ENCODE measurements around the gene MTMR3.

- TF ChIP-seq, protein P1, sequence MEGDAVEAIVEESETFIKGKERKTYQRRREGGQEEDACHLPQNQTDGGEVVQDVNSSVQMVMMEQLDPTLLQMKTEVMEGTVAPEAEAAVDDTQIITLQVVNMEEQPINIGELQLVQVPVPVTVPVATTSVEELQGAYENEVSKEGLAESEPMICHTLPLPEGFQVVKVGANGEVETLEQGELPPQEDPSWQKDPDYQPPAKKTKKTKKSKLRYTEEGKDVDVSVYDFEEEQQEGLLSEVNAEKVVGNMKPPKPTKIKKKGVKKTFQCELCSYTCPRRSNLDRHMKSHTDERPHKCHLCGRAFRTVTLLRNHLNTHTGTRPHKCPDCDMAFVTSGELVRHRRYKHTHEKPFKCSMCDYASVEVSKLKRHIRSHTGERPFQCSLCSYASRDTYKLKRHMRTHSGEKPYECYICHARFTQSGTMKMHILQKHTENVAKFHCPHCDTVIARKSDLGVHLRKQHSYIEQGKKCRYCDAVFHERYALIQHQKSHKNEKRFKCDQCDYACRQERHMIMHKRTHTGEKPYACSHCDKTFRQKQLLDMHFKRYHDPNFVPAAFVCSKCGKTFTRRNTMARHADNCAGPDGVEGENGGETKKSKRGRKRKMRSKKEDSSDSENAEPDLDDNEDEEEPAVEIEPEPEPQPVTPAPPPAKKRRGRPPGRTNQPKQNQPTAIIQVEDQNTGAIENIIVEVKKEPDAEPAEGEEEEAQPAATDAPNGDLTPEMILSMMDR (IDR thresholded peaks at IDR 0.05; ENCODE audit: borderline replicate concordance, extremely low read depth, low read length, poor library complexity, severe bottlenecking) = no peak
- TF ChIP-seq EZH2 (IDR thresholded peaks at IDR 0.05; ENCODE audit: borderline replicate concordance, low read depth, low read length, severe bottlenecking) = no peak
Measured at GRCh38 chr22:29912605-29913398, 29.8 kb downstream of the MTMR3 start.
